ENCODE results near the gene GHR. TPM values are rescaled to one million over a fixed set of nuclear protein-coding genes. Genes with fewer than 3 reads are reported as not detected.

Gene GHR
- total and polyA plus RNA-seq, 10 of the 15 experiments (the other 5 are each of a cell fraction or from before 2014, with no cell fraction given): 0.23 to 10.2 (median 0.48) TPM

DNA sequence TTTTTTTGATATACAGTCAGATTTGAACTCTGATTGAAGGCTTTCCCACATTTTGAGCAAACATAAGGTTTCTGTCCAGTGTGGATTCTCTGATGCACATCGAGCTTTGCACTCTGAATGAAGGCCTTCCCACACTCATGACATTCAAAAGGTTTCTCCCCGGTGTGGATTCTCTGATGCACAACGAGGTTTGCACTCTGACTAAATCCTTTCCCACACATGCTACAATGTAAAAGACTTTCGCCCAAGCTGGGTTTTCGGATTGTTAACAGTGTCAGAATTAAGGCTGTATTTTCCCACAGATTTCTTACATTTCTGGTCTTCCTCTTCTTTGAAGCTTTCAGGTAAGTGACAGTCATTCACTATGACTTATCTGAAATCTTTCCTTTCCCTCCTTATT, 44.3 kb downstream of the GHR start:
- TF ChIP-seq BCL3 (IDR thresholded peaks at IDR 0.05; ENCODE audit: borderline replicate concordance, insufficient read depth, low read depth, low read length, poor library complexity, severe bottlenecking) (peak; percentile 72), PML (IDR thresholded peaks at IDR 0.05; ENCODE audit: low read length) (no peak), SP1 (IDR thresholded peaks at IDR 0.05; ENCODE audit: low read depth, low read length) (no peak), IKZF1 (conservative IDR thresholded peaks at IDR 0.05) (no peak)
- TF ChIP-seq, protein P1, sequence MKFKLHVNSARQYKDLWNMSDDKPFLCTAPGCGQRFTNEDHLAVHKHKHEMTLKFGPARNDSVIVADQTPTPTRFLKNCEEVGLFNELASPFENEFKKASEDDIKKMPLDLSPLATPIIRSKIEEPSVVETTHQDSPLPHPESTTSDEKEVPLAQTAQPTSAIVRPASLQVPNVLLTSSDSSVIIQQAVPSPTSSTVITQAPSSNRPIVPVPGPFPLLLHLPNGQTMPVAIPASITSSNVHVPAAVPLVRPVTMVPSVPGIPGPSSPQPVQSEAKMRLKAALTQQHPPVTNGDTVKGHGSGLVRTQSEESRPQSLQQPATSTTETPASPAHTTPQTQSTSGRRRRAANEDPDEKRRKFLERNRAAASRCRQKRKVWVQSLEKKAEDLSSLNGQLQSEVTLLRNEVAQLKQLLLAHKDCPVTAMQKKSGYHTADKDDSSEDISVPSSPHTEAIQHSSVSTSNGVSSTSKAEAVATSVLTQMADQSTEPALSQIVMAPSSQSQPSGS (IDR thresholded peaks at IDR 0.05; ENCODE audit: low read length): 0 out of 2 replicates have a peak, but pooled peaks have one; percentile 35
- TF ChIP-seq, protein P2, sequence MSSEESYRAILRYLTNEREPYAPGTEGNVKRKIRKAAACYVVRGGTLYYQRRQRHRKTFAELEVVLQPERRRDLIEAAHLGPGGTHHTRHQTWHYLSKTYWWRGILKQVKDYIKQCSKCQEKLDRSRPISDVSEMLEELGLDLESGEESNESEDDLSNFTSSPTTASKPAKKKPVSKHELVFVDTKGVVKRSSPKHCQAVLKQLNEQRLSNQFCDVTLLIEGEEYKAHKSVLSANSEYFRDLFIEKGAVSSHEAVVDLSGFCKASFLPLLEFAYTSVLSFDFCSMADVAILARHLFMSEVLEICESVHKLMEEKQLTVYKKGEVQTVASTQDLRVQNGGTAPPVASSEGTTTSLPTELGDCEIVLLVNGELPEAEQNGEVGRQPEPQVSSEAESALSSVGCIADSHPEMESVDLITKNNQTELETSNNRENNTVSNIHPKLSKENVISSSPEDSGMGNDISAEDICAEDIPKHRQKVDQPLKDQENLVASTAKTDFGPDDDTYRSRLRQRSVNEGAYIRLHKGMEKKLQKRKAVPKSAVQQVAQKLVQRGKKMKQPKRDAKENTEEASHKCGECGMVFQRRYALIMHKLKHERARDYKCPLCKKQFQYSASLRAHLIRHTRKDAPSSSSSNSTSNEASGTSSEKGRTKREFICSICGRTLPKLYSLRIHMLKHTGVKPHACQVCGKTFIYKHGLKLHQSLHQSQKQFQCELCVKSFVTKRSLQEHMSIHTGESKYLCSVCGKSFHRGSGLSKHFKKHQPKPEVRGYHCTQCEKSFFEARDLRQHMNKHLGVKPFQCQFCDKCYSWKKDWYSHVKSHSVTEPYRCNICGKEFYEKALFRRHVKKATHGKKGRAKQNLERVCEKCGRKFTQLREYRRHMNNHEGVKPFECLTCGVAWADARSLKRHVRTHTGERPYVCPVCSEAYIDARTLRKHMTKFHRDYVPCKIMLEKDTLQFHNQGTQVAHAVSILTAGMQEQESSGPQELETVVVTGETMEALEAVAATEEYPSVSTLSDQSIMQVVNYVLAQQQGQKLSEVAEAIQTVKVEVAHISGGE (CRISPR knock-in tag; IDR thresholded peaks at IDR 0.05): peak; percentile 31; the same call in 1 of the 2 replicates
- no peak overlapping the region for H2AFZ ChIP-seq (ENCODE audit: control insufficient read depth, low read depth, low read length)
- H3K27me3 ChIP-seq (replicated peaks in 1 of 2; ENCODE audit: control insufficient read depth in 2 of 2, insufficient read depth in 2 of 2, low read length in 1 of 2): no peaks in the 10 kb centered on the region
- no peak overlapping the region for H3K27ac ChIP-seq (ENCODE audit: control insufficient read depth, insufficient read depth)
- ATAC-seq (peak; percentile 61), FAIRE-seq (no peak), DNase-seq (ENCODE audit: low read depth, low spot score) (no peak)
- H3K4me1 ChIP-seq (ENCODE audit: control insufficient read depth, insufficient read depth, low read length): no peaks in the 10 kb centered on the region
- H3K79me2 ChIP-seq (ENCODE audit: control insufficient read depth, insufficient read depth, low read length): no peaks in the 10 kb centered on the region
- no peaks in the 10 kb centered on the region for H3K9me3 ChIP-seq (replicated peaks; ENCODE audit: control insufficient read depth, insufficient read depth, low read length)
- no peak overlapping the region for H3K4me2 ChIP-seq (ENCODE audit: control insufficient read depth, insufficient read depth)
- BruUV-seq (replicated peaks): no TSS peak
- no peaks in the 10 kb centered on the region for H4K20me1 ChIP-seq (ENCODE audit: control insufficient read depth, insufficient read depth)
- no peak overlapping the region for H3K4me3 ChIP-seq
- no peak overlapping the region for H3K9ac ChIP-seq (ENCODE audit: control insufficient read depth, insufficient read depth, low read length)
- 17% methylated on average over 5 of the region's 5 CpGs for WGBS (ENCODE audit: insufficient coverage, insufficient replicate concordance, low lambda C conversion rate, missing lambda C conversion rate)
- SMC1A ChIA-PET (ENCODE audit: uncharacterized antibody, unreplicated experiment): interaction anchor here (0.9 to 3.9 kb wide), 25 partner anchors 9 to 422 kb away, joined by 3 to 35 read pairs (median 4); partner anchors contain the start of gene GHR
- POLR2A ChIA-PET: interaction anchor here (0.9 to 2.8 kb wide), 7 partner anchors 9 to 51 kb away, joined by 3 to 18 read pairs (median 3); partner anchors contain the start of gene GHR
- CTCF ChIA-PET: interaction anchor here (0.6 to 4.1 kb wide), 10 partner anchors 7 to 803 kb away, joined by 3 to 22 read pairs (median 6); partner anchors contain the start of gene GHR
- intact Hi-C loops (cut with micrococcal nuclease; ENCODE audit: unreplicated experiment) (no loop called here), in situ Hi-C loops (cut with MboI) (no loop called here)
- RAD21 ChIA-PET (ENCODE audit: unreplicated experiment): interaction anchor here (0.7 to 4.7 kb wide), 19 partner anchors 9 to 541 kb away, joined by 3 to 79 read pairs (median 4); partner anchors contain the start of gene GHR
- H3K36me3 ChIP-seq (ENCODE audit: control insufficient read depth in 2 of 2, insufficient read depth in 2 of 2, low read length in 1 of 2): no peaks in the 10 kb centered on the region

Measured in GM12878 (cell line).